ENCODE data around the gene ZC3H12D. TPM values are rescaled to one million over a fixed set of nuclear protein-coding genes. Genes with fewer than 3 reads are reported as not detected.
"Not testable (repeated sequence)": the region's sequence is repeated elsewhere in the genome, so short reads cannot be mapped to it uniquely, and the experiment has no call there.

Gene ZC3H12D
- total RNA-seq, 2 donors from 2014 or later = 2.1 to 16.0 TPM

- Mint-ChIP-seq H3K9me3 (no peaks in the 10 kb centered on the region), H3K27ac (no peak overlapping the region), H3K36me3 (no peaks in the 10 kb centered on the region), H3K4me1 (ENCODE audit: low read depth in 2 of 2) (peaks cover 9 to 20% of the 10 kb centered on the region in 2 donors), H3K4me3 (no peak overlapping the region), H3K27me3 (peaks cover 0 to 10% of the 10 kb centered on the region in 2 donors)
- ATAC-seq = no peak
- no peak for DNase-seq (ENCODE audit: low spot score)
These were observed 7.3 kb downstream of the ZC3H12D start for GRCh38 chr6:149477544-149477943.

GRCh38 chr6:149476789-149477455 lies 7.9 kb downstream of the ZC3H12D start:
- Mint-ChIP-seq H3K4me1 (ENCODE audit: low read depth in 2 of 2) (peaks cover 4 to 14% of the 10 kb centered on the region in 2 donors), H3K9me3 (no peaks in the 10 kb centered on the region), H3K36me3 (no peaks in the 10 kb centered on the region), H3K4me3 (no peak overlapping the region), H3K27ac (no peak overlapping the region), H3K27me3 (peaks cover 0 to 10% of the 10 kb centered on the region in 2 donors)
- DNase-seq (ENCODE audit: low spot score) = no peak
- no peak for ATAC-seq

GRCh38 chr6:149474108-149474935 lies 10.5 kb downstream of the ZC3H12D start:
- Mint-ChIP-seq H3K36me3 (no peaks in the 10 kb centered on the region), H3K4me3 (no peak overlapping the region), H3K4me1 (ENCODE audit: low read depth in 2 of 2) (peaks cover 0 to 5% of the 10 kb centered on the region in 2 donors), H3K27ac (no peak overlapping the region), H3K9me3 (no peaks in the 10 kb centered on the region), H3K27me3 (no peaks in the 10 kb centered on the region)
- ATAC-seq (peak in 1 of 2 donors; percentile 8), DNase-seq (ENCODE audit: low spot score) (no peak)

GRCh38 chr6:149473080-149474052 lies 11.4 kb downstream of the ZC3H12D start:
- Mint-ChIP-seq H3K9me3 (no peaks in the 10 kb centered on the region), H3K36me3 (no peaks in the 10 kb centered on the region), H3K4me3 (no peak overlapping the region), H3K4me1 (ENCODE audit: low read depth in 2 of 2) (peaks cover 0 to 2% of the 10 kb centered on the region in 2 donors), H3K27ac (no peak overlapping the region), H3K27me3 (no peaks in the 10 kb centered on the region)
- ATAC-seq (no peak), DNase-seq (ENCODE audit: low spot score) (no peak)

GRCh38 chr6:149472241-149472640 lies 12.6 kb downstream of the ZC3H12D start:
- Mint-ChIP-seq H3K27me3 (no peaks in the 10 kb centered on the region), H3K36me3 (no peaks in the 10 kb centered on the region), H3K27ac (no peak overlapping the region), H3K9me3 (no peaks in the 10 kb centered on the region), H3K4me3 (no peak overlapping the region), H3K4me1 (ENCODE audit: low read depth in 2 of 2) (peaks cover 0 to 5% of the 10 kb centered on the region in 2 donors)
- no peak for ATAC-seq
- DNase-seq (ENCODE audit: low spot score) = no peak

GRCh38 chr6:149471801-149472200 lies 13.0 kb downstream of the ZC3H12D start:
- ATAC-seq (no peak), DNase-seq (ENCODE audit: low spot score) (no peak)
- H3K9me3 Mint-ChIP-seq = no peaks in the 10 kb centered on the region
- no peak overlapping the region for H3K27ac Mint-ChIP-seq
- peaks cover 0 to 5% of the 10 kb centered on the region in 2 donors for H3K4me1 Mint-ChIP-seq (ENCODE audit: low read depth in 2 of 2)
- H3K4me3 Mint-ChIP-seq = no peak overlapping the region
- no peaks in the 10 kb centered on the region for H3K27me3 Mint-ChIP-seq
- no peaks in the 10 kb centered on the region for H3K36me3 Mint-ChIP-seq

GRCh38 chr6:149470948-149471347 lies 13.9 kb downstream of the ZC3H12D start:
- H3K27ac Mint-ChIP-seq = no peak overlapping the region
- DNase-seq (ENCODE audit: low spot score) (no peak), ATAC-seq (no peak)
- H3K27me3 Mint-ChIP-seq = no peaks in the 10 kb centered on the region
- peaks cover 0 to 5% of the 10 kb centered on the region in 2 donors for H3K4me1 Mint-ChIP-seq (ENCODE audit: low read depth in 2 of 2)
- no peaks in the 10 kb centered on the region for H3K9me3 Mint-ChIP-seq
- no peaks in the 10 kb centered on the region for H3K36me3 Mint-ChIP-seq
- no peak overlapping the region for H3K4me3 Mint-ChIP-seq

GRCh38 chr6:149468179-149468578 lies 16.6 kb downstream of the ZC3H12D start:
- Mint-ChIP-seq H3K27me3 (no peaks in the 10 kb centered on the region), H3K9me3 (no peaks in the 10 kb centered on the region), H3K4me3 (peak overlapping the region; percentile 39), H3K4me1 (ENCODE audit: low read depth in 2 of 2) (peaks cover 0 to 5% of the 10 kb centered on the region in 2 donors), H3K36me3 (no peaks in the 10 kb centered on the region), H3K27ac (no peak overlapping the region)
- DNase-seq (ENCODE audit: low spot score) = no peak
- ATAC-seq = no peak

GRCh38 chr6:149467265-149467664 lies 17.5 kb downstream of the ZC3H12D start:
- DNase-seq (ENCODE audit: low spot score) (no peak), ATAC-seq (no peak)
- no peaks in the 10 kb centered on the region for H3K9me3 Mint-ChIP-seq
- H3K4me1 Mint-ChIP-seq (ENCODE audit: low read depth in 2 of 2) = peaks cover 0 to 5% of the 10 kb centered on the region in 2 donors
- no peak overlapping the region for H3K27ac Mint-ChIP-seq
- H3K36me3 Mint-ChIP-seq = no peaks in the 10 kb centered on the region
- no peaks in the 10 kb centered on the region for H3K27me3 Mint-ChIP-seq
- no peak overlapping the region for H3K4me3 Mint-ChIP-seq

GRCh38 chr6:149464411-149464810 lies 20.4 kb downstream of the ZC3H12D start:
- no peak overlapping the region for H3K4me3 Mint-ChIP-seq
- no peaks in the 10 kb centered on the region for H3K36me3 Mint-ChIP-seq
- no peak overlapping the region for H3K27ac Mint-ChIP-seq
- H3K4me1 Mint-ChIP-seq (ENCODE audit: low read depth in 2 of 2) = peaks cover 0 to 5% of the 10 kb centered on the region in 2 donors
- no peaks in the 10 kb centered on the region for H3K9me3 Mint-ChIP-seq
- no peak for DNase-seq (ENCODE audit: low spot score)
- peaks cover 0 to 2% of the 10 kb centered on the region in 2 donors for H3K27me3 Mint-ChIP-seq
- no peak for ATAC-seq

GRCh38 chr6:149463781-149464180 lies 21.0 kb downstream of the ZC3H12D start:
- H3K4me1 Mint-ChIP-seq (ENCODE audit: low read depth in 2 of 2) = peaks cover 0 to 5% of the 10 kb centered on the region in 2 donors
- no peak overlapping the region for H3K4me3 Mint-ChIP-seq

GRCh38 chr6:149462712-149463111 lies 22.1 kb downstream of the ZC3H12D start:
- not testable (repeated sequence) for DNase-seq (ENCODE audit: low spot score); H3K9me3 Mint-ChIP-seq; H3K27ac Mint-ChIP-seq; ATAC-seq; H3K4me3 Mint-ChIP-seq; H3K27me3 Mint-ChIP-seq; H3K4me1 Mint-ChIP-seq (ENCODE audit: low read depth in 2 of 2); H3K36me3 Mint-ChIP-seq

More at GRCh38 chr6:149463781-149464180, 21.0 kb downstream of the ZC3H12D start:
- ATAC-seq (no peak), DNase-seq (ENCODE audit: low spot score) (no peak)
- Mint-ChIP-seq H3K27ac (no peak overlapping the region), H3K9me3 (no peaks in the 10 kb centered on the region), H3K27me3 (peaks cover 0 to 7% of the 10 kb centered on the region in 2 donors), H3K36me3 (no peaks in the 10 kb centered on the region)

- H3K9me3 Mint-ChIP-seq = no peaks in the 10 kb centered on the region
- no peak overlapping the region for H3K27ac Mint-ChIP-seq
- no peak overlapping the region for H3K4me3 Mint-ChIP-seq
- no peaks in the 10 kb centered on the region for H3K4me1 Mint-ChIP-seq (ENCODE audit: low read depth in 2 of 2)
- H3K36me3 Mint-ChIP-seq = no peaks in the 10 kb centered on the region
- DNase-seq (ENCODE audit: low spot score) = no peak
- peaks cover 0 to 9% of the 10 kb centered on the region in 2 donors for H3K27me3 Mint-ChIP-seq
- no peak for ATAC-seq
These were observed 23.1 kb downstream of the ZC3H12D start for GRCh38 chr6:149461670-149462069.

Data from natural killer cell treated with Interleukin-12 subunit alpha and Interleukin-12 subunit beta and Interleukin-15 and Interleukin-18, amount 100 ng/mL, for 72 hours (primary cell).